GM23248 (cell line): Measurements from ENCODE around the gene SFMBT2. TPM values are rescaled to one million over a fixed set of nuclear protein-coding genes. Genes with fewer than 3 reads are reported as not detected.

Experiments
- DNase-seq: peaks from one replicate; pipeline ENCODE4 v3.0.0-alpha.2; 2015
- H2AFZ ChIP-seq: fragments of 200-600 bp; sonication (generic); 2 replicates; pipeline ENCODE4 v1.6.1; 2016; ENCODE audit warnings: antibody characterized with exemption
- H3F3A ChIP-seq: fragments of 200-600 bp; sonication (generic); 2 replicates; pipeline ENCODE4 v1.6.1; 2016; ENCODE audit warnings: mild to moderate bottlenecking, antibody characterized with exemption, mixed run types; ENCODE audit not compliant: insufficient read depth
- H3K27ac ChIP-seq: fragments of 200-600 bp; sonication (generic); 2 replicates; pipeline ENCODE4 v1.5.1; 2016; ENCODE audit warnings: mild to moderate bottlenecking
- H3K27me3 ChIP-seq: fragments of 200-600 bp; sonication (generic); replicated peaks from 2 replicates; pipeline ENCODE4 v1.6.1; 2016; ENCODE audit warnings: mild to moderate bottlenecking; ENCODE audit not compliant: insufficient read depth
- H3K36me3 ChIP-seq: fragments of 200-600 bp; sonication (generic); 2 replicates; pipeline ENCODE4 v1.6.1; 2016; ENCODE audit warnings: low read depth, mild to moderate bottlenecking
- H3K4me1 ChIP-seq: fragments of 200-600 bp; sonication (generic); 2 replicates; pipeline ENCODE4 v1.6.1; 2016; ENCODE audit warnings: mild to moderate bottlenecking; ENCODE audit not compliant: insufficient read depth
- H3K4me2 ChIP-seq: fragments of 200-600 bp; sonication (generic); one replicate; pipeline ENCODE4 v1.6.1; 2016; ENCODE audit warnings: mild to moderate bottlenecking; ENCODE audit not compliant: unreplicated experiment
- H3K4me3 ChIP-seq: fragments of 200-600 bp; sonication (generic); 2 replicates; pipeline ENCODE4 v1.5.1; 2016; ENCODE audit warnings: mild to moderate bottlenecking
- H3K79me2 ChIP-seq: fragments of 200-600 bp; sonication (generic); 2 replicates; pipeline ENCODE4 v1.6.1; 2016; ENCODE audit warnings: mild to moderate bottlenecking; ENCODE audit not compliant: insufficient read depth
- H3K9ac ChIP-seq: fragments of 200-600 bp; sonication (generic); 2 replicates; pipeline ENCODE4 v1.6.1; 2016; ENCODE audit warnings: mild to moderate bottlenecking
- H3K9me2 ChIP-seq: fragments of 200-600 bp; sonication (generic); 2 replicates; pipeline ENCODE4 v1.6.1; 2016; ENCODE audit warnings: mixed run types, mild to moderate bottlenecking, moderate library complexity; ENCODE audit not compliant: insufficient read depth
- H3K9me3 ChIP-seq: fragments of 200-600 bp; sonication (generic); one replicate; pipeline ENCODE4 v1.6.1; 2017; ENCODE audit warnings: low read depth
- H4K20me1 ChIP-seq: fragments of 200-600 bp; sonication (generic); 2 replicates; pipeline ENCODE4 v1.6.0; 2016; ENCODE audit not compliant: insufficient read depth
- EZH2 ChIP-seq: fragments of 200-600 bp; sonication (generic); IDR thresholded peaks from 2 replicates; pipeline ENCODE4 v1.6.1; 2018; ENCODE audit warnings: antibody characterized with exemption, mild to moderate bottlenecking; ENCODE audit not compliant: insufficient read depth, poor library complexity, severe bottlenecking
- EZH2phosphoT487 ChIP-seq: fragments of 200-600 bp; sonication (generic); IDR thresholded peaks from 2 replicates; pipeline ENCODE4 v1.6.1; 2018; ENCODE audit warnings: antibody characterized with exemption, moderate library complexity, mild to moderate bottlenecking, low read depth; ENCODE audit not compliant: insufficient read depth
- WGBS, 2 experiments: methylation state at CpG; one replicate each; pipeline ENCODE4 v1.1.6; 2015 to 2017; ENCODE audit warnings: low lambda C conversion rate in 2 of 2, low coverage in 1 of 2; ENCODE audit errors: missing lambda C conversion rate in 2 of 2; 5-methylcytosine and 5-hydroxymethylcytosine counted together
- in situ Hi-C: fragments of 300-500 bp; cut with MboI; formaldehyde crosslinking; loops from 2 replicates; pipeline ENCODE4 v1.15.0; 2020
- polyA plus RNA-seq: library from polyadenylated mRNA; unstranded; fragments of >200 nt; fragmentation: Nextera tagmentation; extraction: Ambion mirVana; gene quantifications from 2 replicates; pipeline ENCODE4 v1.2.1, GENCODE V29; 2016
- total RNA-seq: library from RNA; depleted of rRNA; stranded (reverse); fragments of >200 nt; shearing (Covaris generic); gene quantifications from 2 replicates; pipeline ENCODE4 v1.2.3, GENCODE V29; 2014

Gene SFMBT2
- total and polyA plus RNA-seq, 2 experiments from 2014 or later = 0.22 TPM; not detected in 1

DNA sequence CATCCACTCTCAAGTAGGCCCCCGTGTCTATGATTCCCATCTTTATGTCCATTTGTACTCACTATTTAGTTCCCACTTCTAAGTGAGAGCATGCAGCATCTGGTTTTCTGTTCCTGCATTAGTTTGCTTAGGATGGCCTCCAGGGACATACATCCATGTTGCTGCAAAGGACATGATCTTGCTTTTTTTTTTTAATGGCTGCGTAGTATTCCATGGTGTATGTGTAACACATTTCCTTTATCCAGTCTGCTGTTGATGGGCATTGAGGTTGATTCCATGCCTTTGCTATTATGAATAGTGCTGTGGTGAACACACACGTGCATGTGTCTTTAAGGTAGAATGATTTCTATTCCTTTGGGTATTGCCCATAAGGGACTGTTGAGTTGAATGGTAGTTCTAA, 67.8 kb downstream of the SFMBT2 start:
- Histone ChIP-seq H3K79me2 (no peaks in the 10 kb centered on the region), H3K9me3 (no peaks in the 10 kb centered on the region), H3K4me2 (no peak overlapping the region), H2AFZ (no peak overlapping the region), H3K4me1 (no peaks in the 10 kb centered on the region), H3F3A (no peaks in the 10 kb centered on the region), H3K9me2 (no peaks in the 10 kb centered on the region), H4K20me1 (no peaks in the 10 kb centered on the region), H3K36me3 (no peaks in the 10 kb centered on the region), H3K9ac (no peak overlapping the region), H3K27ac (no peak overlapping the region), H3K4me3 (no peak overlapping the region), H3K27me3 (no peaks in the 10 kb centered on the region)
- in situ Hi-C loops = no loop called here
- TF ChIP-seq EZH2phosphoT487 (no peak), EZH2 (no peak)
- no peak for DNase-seq
- WGBS, 2 experiments = 62 to 68% methylated on average over 3 of the region's 3 CpGs

DNA sequence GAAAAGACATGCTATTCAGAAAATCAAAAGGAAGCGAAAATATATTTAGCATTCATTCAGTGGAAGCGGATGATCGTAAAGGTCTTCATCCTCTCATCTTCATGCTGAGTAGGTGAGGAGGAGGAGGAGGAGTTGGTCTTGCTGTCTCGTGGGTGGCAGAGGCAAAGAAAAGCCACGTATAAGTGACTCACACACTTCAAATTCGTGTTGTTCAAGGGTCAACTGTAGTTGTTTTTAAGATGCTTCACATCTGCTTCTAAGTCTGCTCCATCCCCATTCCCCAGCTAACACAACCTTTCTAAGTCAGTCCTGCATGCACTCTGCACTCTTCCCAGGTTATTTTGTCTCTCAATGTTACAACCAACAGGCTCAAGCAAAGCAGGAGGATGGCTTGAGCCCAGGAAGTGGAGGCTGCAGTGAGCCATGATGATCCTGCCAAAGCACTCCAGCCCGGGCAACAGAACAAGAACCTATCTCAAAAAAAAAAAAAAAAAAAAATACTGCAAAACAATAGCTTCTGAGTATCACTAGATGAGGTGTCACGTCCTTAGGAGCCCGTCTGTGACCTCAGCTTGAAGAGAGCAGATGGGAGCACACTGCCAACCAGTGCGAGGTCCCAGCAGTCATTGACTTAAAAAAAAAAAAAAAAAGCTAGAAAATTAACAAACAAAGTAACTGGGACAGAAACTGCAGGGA, 70.5 kb downstream of the SFMBT2 start:
- H3K9ac ChIP-seq = no peak overlapping the region
- no peaks in the 10 kb centered on the region for H3K27me3 ChIP-seq
- TF ChIP-seq EZH2 = no peak
- TF ChIP-seq EZH2phosphoT487 = no peak
- no peaks in the 10 kb centered on the region for H3K9me2 ChIP-seq
- no peak overlapping the region for H3K4me3 ChIP-seq
- 33 to 35% methylated on average over 10 of the region's 10 CpGs for WGBS, 2 experiments
- H3K27ac ChIP-seq = no peak overlapping the region
- in situ Hi-C loops = no loop called here
- no peaks in the 10 kb centered on the region for H3K36me3 ChIP-seq
- H4K20me1 ChIP-seq = no peaks in the 10 kb centered on the region
- H3F3A ChIP-seq = no peaks in the 10 kb centered on the region
- H2AFZ ChIP-seq = no peak overlapping the region
- H3K9me3 ChIP-seq = no peaks in the 10 kb centered on the region
- H3K79me2 ChIP-seq = no peaks in the 10 kb centered on the region
- no peaks in the 10 kb centered on the region for H3K4me1 ChIP-seq
- no peak for DNase-seq
- no peak overlapping the region for H3K4me2 ChIP-seq

DNA sequence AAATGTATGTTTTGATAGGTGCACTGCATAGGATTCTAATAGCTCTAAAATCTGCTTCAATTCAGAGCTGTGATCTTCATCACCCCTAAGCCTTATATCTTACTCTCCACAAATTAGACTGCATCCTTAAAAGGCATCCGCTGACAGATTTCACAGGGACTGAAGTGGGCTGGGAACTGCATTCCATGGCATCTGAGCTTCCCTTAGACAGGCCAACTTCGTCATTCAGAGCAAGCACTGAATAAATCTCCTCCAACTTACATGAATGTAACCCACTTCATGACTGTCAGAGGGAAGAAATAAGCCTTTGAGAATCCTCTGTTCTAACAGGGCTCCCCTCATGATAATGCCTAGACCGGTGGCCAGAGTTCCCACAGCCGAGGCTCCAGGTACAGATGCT, 71.3 kb downstream of the SFMBT2 start:
- Histone ChIP-seq H3K4me1 (no peaks in the 10 kb centered on the region), H3K9me2 (no peaks in the 10 kb centered on the region), H2AFZ (no peak overlapping the region), H3K27me3 (no peaks in the 10 kb centered on the region), H4K20me1 (no peaks in the 10 kb centered on the region), H3K79me2 (no peaks in the 10 kb centered on the region), H3K9me3 (no peaks in the 10 kb centered on the region), H3K27ac (no peak overlapping the region), H3K4me3 (no peak overlapping the region), H3K9ac (no peak overlapping the region), H3K36me3 (no peaks in the 10 kb centered on the region), H3K4me2 (no peak overlapping the region), H3F3A (no peaks in the 10 kb centered on the region)
- DNase-seq = no peak
- in situ Hi-C loops = no loop called here
- WGBS, 2 experiments = 48 to 52% methylated on average over 4 of the region's 4 CpGs
- no peak for TF ChIP-seq EZH2phosphoT487
- no peak for TF ChIP-seq EZH2

DNA sequence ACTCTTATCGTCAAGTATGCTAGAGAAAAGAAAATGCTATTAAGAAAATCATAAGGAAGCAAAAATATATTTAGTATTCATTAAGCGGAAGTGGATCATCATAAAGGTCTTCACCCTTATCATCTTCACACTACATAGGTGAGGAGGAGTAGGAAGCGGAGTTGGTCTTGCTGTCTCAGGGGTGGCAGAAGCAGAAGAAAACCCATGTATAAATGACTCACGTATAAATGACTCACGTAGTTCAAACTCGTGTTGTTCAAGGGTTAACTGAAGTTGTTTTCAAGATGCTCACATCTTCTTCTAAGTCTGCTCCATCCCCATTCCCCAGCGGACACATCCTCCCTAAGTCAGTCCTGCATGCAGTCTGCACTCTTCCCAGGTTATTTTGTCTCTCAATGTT, 72.4 kb downstream of the SFMBT2 start:
- Histone ChIP-seq H3K9me3 (no peaks in the 10 kb centered on the region), H3K4me1 (no peaks in the 10 kb centered on the region), H3F3A (no peaks in the 10 kb centered on the region), H3K36me3 (no peaks in the 10 kb centered on the region), H3K9me2 (no peaks in the 10 kb centered on the region), H4K20me1 (no peaks in the 10 kb centered on the region), H3K27ac (no peak overlapping the region), H3K4me3 (no peak overlapping the region), H3K4me2 (no peak overlapping the region), H2AFZ (no peak overlapping the region), H3K9ac (no peak overlapping the region), H3K27me3 (no peaks in the 10 kb centered on the region), H3K79me2 (no peaks in the 10 kb centered on the region)
- DNase-seq = no peak
- TF ChIP-seq EZH2phosphoT487 (no peak), EZH2 (no peak)
- in situ Hi-C loops = no loop called here
- WGBS, 2 experiments = 80 to 90% methylated on average over 7 of the region's 7 CpGs
